Parathyroid adenoma (tissue), 2 donors: ENCODE results near the gene ACTL8.

Experiments used
- H2AFZ ChIP-seq: fragments of 300-600 bp; sonication (generic); one replicate; pipeline ENCODE4 v1.7.0; 2017; ENCODE audit warnings: antibody characterized with exemption, mild to moderate bottlenecking
- H3K27ac ChIP-seq: fragments of 300-600 bp; sonication (generic); one replicate; pipeline ENCODE4 v1.7.0; 2017
- H3K27me3 ChIP-seq: fragments of 300-600 bp; sonication (generic); one replicate; pipeline ENCODE4 v1.7.0; 2017; ENCODE audit warnings: low read length; ENCODE audit not compliant: control insufficient read depth, insufficient read depth
- H3K36me3 ChIP-seq: fragments of 300-600 bp; sonication (generic); one replicate; pipeline ENCODE4 v1.7.0; 2017; ENCODE audit warnings: low read length; ENCODE audit not compliant: control insufficient read depth, insufficient read depth
- H3K4me1 ChIP-seq: fragments of 300-600 bp; sonication (generic); one replicate; pipeline ENCODE4 v1.7.0; 2017; ENCODE audit warnings: control low read depth
- H3K4me2 ChIP-seq: fragments of 300-600 bp; sonication (generic); one replicate; pipeline ENCODE4 v1.7.0; 2017; ENCODE audit warnings: low read length
- H3K4me3 ChIP-seq: fragments of 300-600 bp; sonication (generic); one replicate; pipeline ENCODE4 v1.7.0; 2017; ENCODE audit warnings: low read depth, low read length
- H3K79me2 ChIP-seq: fragments of 300-600 bp; sonication (generic); one replicate; pipeline ENCODE4 v1.7.0; 2017; ENCODE audit warnings: control low read depth
- H3K9ac ChIP-seq: fragments of 300-600 bp; sonication (generic); one replicate; pipeline ENCODE4 v1.7.0; 2017; ENCODE audit warnings: mild to moderate bottlenecking
- H3K9me3 ChIP-seq: fragments of 300-600 bp; sonication (generic); one replicate; pipeline ENCODE4 v1.7.0; 2017; ENCODE audit warnings: low read length; ENCODE audit not compliant: control insufficient read depth
- CTCF ChIP-seq: fragments of 300-600 bp; sonication (generic); IDR thresholded peaks from one replicate; pipeline ENCODE4 v1.7.0; 2017; ENCODE audit warnings: antibody characterized with exemption, mild to moderate bottlenecking
- donor health status: primary hyperparathyroidism.

ACTL8 gene

GRCh38 chr1:17723684-17724083 is 31.4 kb upstream of the ACTL8 start:
- Histone ChIP-seq H3K9me3 (no peaks in the 10 kb centered on the region), H3K4me1 (no peaks in the 10 kb centered on the region), H3K4me2 (no peak overlapping the region), H3K9ac (no peak overlapping the region), H2AFZ (no peak overlapping the region), H3K27ac (no peak overlapping the region), H3K27me3 (no peaks in the 10 kb centered on the region), H3K79me2 (no peaks in the 10 kb centered on the region), H3K4me3 (no peak overlapping the region), H3K36me3 (no peaks in the 10 kb centered on the region)
- no peak for TF ChIP-seq CTCF

- no peak overlapping the region for H3K4me2 ChIP-seq
- H3K9me3 ChIP-seq = no peaks in the 10 kb centered on the region
- H3K4me3 ChIP-seq = no peak overlapping the region
- H3K4me1 ChIP-seq = no peaks in the 10 kb centered on the region
- H3K27ac ChIP-seq = no peak overlapping the region
- no peak for TF ChIP-seq CTCF
- H3K36me3 ChIP-seq = no peaks in the 10 kb centered on the region
- no peaks in the 10 kb centered on the region for H3K27me3 ChIP-seq
- no peak overlapping the region for H3K9ac ChIP-seq
- H2AFZ ChIP-seq = no peak overlapping the region
- H3K79me2 ChIP-seq = no peaks in the 10 kb centered on the region
These were observed 31.0 kb upstream of the ACTL8 start for GRCh38 chr1:17724150-17724549.

GRCh38 chr1:17725084-17725719 is 29.9 kb upstream of the ACTL8 start:
- H3K79me2 ChIP-seq = no peaks in the 10 kb centered on the region
- no peak for TF ChIP-seq CTCF
- no peak overlapping the region for H3K27ac ChIP-seq
- H3K4me3 ChIP-seq = no peak overlapping the region
- H3K9ac ChIP-seq = no peak overlapping the region
- no peak overlapping the region for H2AFZ ChIP-seq
- H3K9me3 ChIP-seq = no peaks in the 10 kb centered on the region
- H3K4me2 ChIP-seq = no peak overlapping the region
- H3K36me3 ChIP-seq = no peaks in the 10 kb centered on the region
- no peaks in the 10 kb centered on the region for H3K4me1 ChIP-seq
- H3K27me3 ChIP-seq = no peaks in the 10 kb centered on the region

GRCh38 chr1:17725811-17726582 is 29.1 kb upstream of the ACTL8 start:
- Histone ChIP-seq H3K4me2 (no peak overlapping the region), H3K27ac (no peak overlapping the region), H3K27me3 (no peaks in the 10 kb centered on the region), H3K9me3 (no peaks in the 10 kb centered on the region), H3K36me3 (no peaks in the 10 kb centered on the region), H3K79me2 (no peaks in the 10 kb centered on the region), H3K4me1 (no peaks in the 10 kb centered on the region), H2AFZ (no peak overlapping the region), H3K9ac (no peak overlapping the region), H3K4me3 (no peak overlapping the region)
- no peak for TF ChIP-seq CTCF
